GM19238 (cell line): ENCODE results near the gene PCSK7.

Source experiments
- DNase-seq: peaks from one replicate; pipeline ENCODE4 v3.0.0; 2011; ENCODE audit warnings: low spot score; ENCODE audit not compliant: insufficient read length

PCSK7 gene

DNA sequence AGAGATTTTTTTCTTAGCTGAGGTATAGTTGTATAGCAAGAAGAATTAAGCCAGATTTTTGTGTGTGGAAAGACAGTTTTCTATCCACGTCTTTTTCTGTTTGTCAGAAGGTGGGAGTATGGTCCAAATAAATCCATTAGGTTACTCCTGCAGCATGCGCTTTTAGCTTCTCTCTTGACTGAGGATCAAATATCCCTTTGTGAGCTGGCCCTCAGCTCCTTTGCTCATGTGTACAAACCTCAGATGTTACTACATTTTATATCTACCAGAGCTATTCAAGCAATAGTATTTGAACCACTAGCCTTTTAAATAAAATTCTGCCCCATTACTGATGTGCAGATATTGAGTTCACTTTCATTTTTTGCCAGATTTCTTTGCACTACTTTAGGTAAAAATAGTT lies 62.1 kb downstream of the PCSK7 start:
- DNase-seq = no peak

DNA sequence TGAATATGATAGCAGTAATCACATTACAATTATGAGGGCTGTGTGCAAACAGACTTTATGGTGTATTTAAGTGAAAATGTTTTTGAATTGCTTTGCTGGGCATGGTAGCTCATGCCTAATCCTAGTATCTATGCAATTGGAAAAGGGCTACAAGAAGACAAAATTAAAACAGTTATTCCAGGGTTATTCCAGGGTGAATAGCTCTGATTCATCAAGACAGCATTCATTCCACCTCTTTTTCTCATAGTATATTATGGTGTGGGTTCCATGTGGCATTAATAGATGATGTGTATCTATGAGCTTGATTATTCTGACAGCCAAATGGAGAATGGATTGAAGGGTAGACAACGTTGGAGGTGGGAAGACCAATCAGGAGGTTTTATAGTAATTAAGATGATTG lies 65.4 kb downstream of the PCSK7 start:
- no peak for DNase-seq

DNA sequence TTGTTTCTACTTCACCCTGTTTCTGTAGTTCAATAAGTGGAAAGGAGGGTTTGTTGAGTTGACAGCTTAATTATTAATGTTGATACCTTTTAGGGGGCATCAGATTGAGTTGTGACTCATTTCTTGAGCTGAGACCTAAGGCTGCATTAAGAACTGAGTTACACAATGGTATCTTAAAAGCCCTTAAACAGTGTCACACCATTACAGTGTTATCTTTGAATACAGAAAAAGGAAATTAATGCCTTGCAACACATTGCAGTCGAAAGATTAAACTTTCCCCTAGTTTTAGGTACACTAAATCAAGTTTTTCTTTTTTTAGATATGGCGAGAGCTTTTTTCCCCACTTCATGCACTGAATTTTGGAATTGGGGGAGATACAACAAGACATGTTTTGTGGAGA lies 71.0 kb downstream of the PCSK7 start:
- DNase-seq = no peak

DNA sequence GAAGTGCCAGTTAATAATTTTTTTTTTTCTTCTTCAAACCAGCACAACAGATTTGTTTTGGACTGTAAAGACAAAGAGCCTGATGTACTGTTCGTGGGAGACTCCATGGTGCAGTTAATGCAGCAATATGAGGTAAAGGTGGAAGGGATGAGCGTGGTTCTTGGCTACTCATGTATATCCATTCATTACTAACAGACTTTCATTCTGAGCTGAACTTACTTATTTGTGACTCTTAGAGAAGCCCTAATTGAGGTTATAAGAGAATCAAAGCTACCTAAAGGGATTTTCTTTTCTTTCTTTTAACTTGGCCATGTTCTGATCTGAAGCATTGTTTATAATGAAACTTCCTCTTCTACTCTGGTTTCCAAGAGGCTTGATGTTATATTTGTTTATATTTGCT lies 72.0 kb downstream of the PCSK7 start:
- no peak for DNase-seq

DNA sequence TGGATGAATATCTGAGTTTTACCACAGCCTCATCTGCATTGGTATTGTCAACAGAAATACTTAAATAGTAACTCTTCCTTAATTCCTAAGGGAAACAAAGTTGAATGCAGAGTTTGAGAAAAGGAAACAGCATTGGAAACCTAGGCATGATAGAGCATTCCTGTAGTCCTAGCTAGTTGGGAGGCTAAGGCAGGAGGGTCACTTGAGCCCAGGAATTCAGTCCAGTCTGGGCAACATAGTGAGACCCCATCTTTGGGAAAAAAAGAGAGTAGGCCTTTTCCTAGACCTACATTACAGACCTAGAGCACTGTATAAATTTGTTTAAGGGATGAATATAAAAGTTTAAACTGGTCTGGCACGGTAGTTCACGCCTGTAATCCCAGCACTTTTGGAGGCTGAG lies 74.4 kb downstream of the PCSK7 start:
- no peak for DNase-seq

DNA sequence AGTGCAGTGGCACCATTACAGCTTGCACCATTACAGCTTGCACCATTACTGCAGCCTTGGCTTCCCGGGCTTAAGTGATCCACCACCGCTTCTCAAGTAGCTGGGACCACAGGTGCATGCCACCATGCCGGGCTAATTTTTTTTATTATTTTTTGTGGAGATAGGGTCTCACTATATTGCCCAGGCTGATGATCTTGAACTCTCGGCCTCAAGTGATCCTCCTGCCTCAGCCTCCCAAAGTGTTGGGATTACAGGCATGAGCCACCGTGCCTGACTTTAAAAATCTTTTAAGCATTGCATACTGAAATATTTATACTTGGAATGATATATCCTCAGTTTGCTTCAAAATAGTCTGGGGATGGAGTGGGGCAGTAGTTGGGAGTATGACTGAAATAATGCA lies 77.4 kb downstream of the PCSK7 start:
- DNase-seq = no peak
